ENCODE data around the gene PARM1. TPM values are rescaled to one million over a fixed set of nuclear protein-coding genes. Genes with fewer than 3 reads are reported as not detected.

PARM1 gene
- total and polyA plus RNA-seq, 2 experiments from 2014 or later: 4.9 to 10.4 TPM

DNA sequence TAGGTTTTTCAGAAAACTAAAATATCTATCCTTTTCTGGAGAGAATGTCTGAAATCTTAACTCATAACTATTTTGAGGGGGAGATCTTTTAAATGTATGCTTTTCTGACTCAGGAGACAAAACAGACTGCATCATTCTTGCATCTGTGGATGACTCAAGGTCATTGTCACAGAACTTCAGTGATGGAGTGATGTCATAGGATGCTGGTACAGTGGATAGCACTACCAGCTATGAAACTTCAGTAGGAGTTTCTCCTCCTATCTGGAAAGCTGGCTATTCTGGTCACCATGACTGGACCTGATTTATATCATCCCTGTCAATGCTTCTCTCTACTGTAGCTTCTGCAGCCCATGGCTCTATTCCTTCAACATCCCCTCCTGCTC is 50.3 kb downstream of the PARM1 start:
- Mint-ChIP-seq H3K4me1 (no peaks in the 10 kb centered on the region), H3K27ac (no peak overlapping the region), H3K27me3 (ENCODE audit: insufficient read depth, low read depth, poor library complexity) (no peaks in the 10 kb centered on the region), H3K36me3 (ENCODE audit: low read depth) (no peaks in the 10 kb centered on the region), H3K4me3 (no peak overlapping the region), H3K9me3 (peaks cover 4% of the 10 kb centered on the region; the same call in 2 of the 3 replicates)
- TF ChIP-seq EZH2 (IDR thresholded peaks at IDR 0.05; ENCODE audit: low read depth, unreplicated experiment): no peak
- TF ChIP-seq NANOG (IDR thresholded peaks at IDR 0.05; ENCODE audit: borderline replicate concordance): no peak
- TF ChIP-seq, protein P1, sequence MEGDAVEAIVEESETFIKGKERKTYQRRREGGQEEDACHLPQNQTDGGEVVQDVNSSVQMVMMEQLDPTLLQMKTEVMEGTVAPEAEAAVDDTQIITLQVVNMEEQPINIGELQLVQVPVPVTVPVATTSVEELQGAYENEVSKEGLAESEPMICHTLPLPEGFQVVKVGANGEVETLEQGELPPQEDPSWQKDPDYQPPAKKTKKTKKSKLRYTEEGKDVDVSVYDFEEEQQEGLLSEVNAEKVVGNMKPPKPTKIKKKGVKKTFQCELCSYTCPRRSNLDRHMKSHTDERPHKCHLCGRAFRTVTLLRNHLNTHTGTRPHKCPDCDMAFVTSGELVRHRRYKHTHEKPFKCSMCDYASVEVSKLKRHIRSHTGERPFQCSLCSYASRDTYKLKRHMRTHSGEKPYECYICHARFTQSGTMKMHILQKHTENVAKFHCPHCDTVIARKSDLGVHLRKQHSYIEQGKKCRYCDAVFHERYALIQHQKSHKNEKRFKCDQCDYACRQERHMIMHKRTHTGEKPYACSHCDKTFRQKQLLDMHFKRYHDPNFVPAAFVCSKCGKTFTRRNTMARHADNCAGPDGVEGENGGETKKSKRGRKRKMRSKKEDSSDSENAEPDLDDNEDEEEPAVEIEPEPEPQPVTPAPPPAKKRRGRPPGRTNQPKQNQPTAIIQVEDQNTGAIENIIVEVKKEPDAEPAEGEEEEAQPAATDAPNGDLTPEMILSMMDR (conservative IDR thresholded peaks at IDR 0.05; ENCODE audit: low read depth in 2 of 2): no peak
- no peak for TF ChIP-seq ZNF114 (CRISPR knock-in tag; IDR thresholded peaks at IDR 0.05)
- no peak for TF ChIP-seq STAT1 (IDR thresholded peaks at IDR 0.05; ENCODE audit: unreplicated experiment)
- TF ChIP-seq POLR2AphosphoS5 (IDR thresholded peaks at IDR 0.05; ENCODE audit: low read depth): no peak
- no peak for TF ChIP-seq ETS1 (IDR thresholded peaks at IDR 0.05)
- no peak for TF ChIP-seq ZNF462 (CRISPR knock-in tag; IDR thresholded peaks at IDR 0.05)
- TF ChIP-seq, protein P2, sequence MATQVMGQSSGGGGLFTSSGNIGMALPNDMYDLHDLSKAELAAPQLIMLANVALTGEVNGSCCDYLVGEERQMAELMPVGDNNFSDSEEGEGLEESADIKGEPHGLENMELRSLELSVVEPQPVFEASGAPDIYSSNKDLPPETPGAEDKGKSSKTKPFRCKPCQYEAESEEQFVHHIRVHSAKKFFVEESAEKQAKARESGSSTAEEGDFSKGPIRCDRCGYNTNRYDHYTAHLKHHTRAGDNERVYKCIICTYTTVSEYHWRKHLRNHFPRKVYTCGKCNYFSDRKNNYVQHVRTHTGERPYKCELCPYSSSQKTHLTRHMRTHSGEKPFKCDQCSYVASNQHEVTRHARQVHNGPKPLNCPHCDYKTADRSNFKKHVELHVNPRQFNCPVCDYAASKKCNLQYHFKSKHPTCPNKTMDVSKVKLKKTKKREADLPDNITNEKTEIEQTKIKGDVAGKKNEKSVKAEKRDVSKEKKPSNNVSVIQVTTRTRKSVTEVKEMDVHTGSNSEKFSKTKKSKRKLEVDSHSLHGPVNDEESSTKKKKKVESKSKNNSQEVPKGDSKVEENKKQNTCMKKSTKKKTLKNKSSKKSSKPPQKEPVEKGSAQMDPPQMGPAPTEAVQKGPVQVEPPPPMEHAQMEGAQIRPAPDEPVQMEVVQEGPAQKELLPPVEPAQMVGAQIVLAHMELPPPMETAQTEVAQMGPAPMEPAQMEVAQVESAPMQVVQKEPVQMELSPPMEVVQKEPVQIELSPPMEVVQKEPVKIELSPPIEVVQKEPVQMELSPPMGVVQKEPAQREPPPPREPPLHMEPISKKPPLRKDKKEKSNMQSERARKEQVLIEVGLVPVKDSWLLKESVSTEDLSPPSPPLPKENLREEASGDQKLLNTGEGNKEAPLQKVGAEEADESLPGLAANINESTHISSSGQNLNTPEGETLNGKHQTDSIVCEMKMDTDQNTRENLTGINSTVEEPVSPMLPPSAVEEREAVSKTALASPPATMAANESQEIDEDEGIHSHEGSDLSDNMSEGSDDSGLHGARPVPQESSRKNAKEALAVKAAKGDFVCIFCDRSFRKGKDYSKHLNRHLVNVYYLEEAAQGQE (IDR thresholded peaks at IDR 0.05; ENCODE audit: unreplicated experiment): no peak
- TF ChIP-seq ZNF331 (CRISPR knock-in tag; IDR thresholded peaks at IDR 0.05; ENCODE audit: low read depth): no peak
- no peak for TF ChIP-seq JUNB (IDR thresholded peaks at IDR 0.05; ENCODE audit: unreplicated experiment)
- TF ChIP-seq CREB1 (CRISPR knock-in tag; IDR thresholded peaks at IDR 0.05; ENCODE audit: low read depth): no peak
- no peak for TF ChIP-seq EZH2phosphoT487 (IDR thresholded peaks at IDR 0.05; ENCODE audit: unreplicated experiment)
- Histone ChIP-seq H2AFZ (no peak overlapping the region), H3K36me3 (ENCODE audit: insufficient read depth) (peaks cover 7% of the 10 kb centered on the region; the same call in 1 of the 2 replicates), H3K4me2 (no peak overlapping the region), H3K4me3 (no peak overlapping the region), H3K27me3 (ENCODE audit: insufficient read depth) (no peaks in the 10 kb centered on the region), H3K9me2 (ENCODE audit: insufficient read depth) (0 out of 2 replicates have a peak, but pooled peaks cover 5% of the 10 kb centered on the region), H3K27ac (ENCODE audit: low read depth) (no peak overlapping the region), H3K79me2 (replicated peaks; ENCODE audit: insufficient read depth) (no peaks in the 10 kb centered on the region), H4K20me1 (replicated peaks; ENCODE audit: insufficient read depth) (no peaks in the 10 kb centered on the region), H3K4me1 (ENCODE audit: insufficient read depth) (no peaks in the 10 kb centered on the region), H3F3A (replicated peaks; ENCODE audit: low read depth) (no peaks in the 10 kb centered on the region)
- no peak for ATAC-seq
- DNase-seq (ENCODE audit: low spot score): no peak
